ENCODE measurements around the gene RILPL1. TPM values are rescaled to one million over a fixed set of nuclear protein-coding genes. Genes with fewer than 3 reads are reported as not detected.
A peak's percentile ranks its signal among the peaks of the same experiment; 100 is the strongest.

The RILPL1 gene
- 26.0 and 37.1 TPM in 2 replicates for total RNA-seq (2011; cell fraction: chromatin; rRNA removed; ENCODE audit: low replicate concordance)
- total RNA-seq (2011; cell fraction: nucleolus; rRNA removed) = 16.8 and 21.4 TPM in 2 replicates
- total RNA-seq (2011; cell fraction: nucleoplasm; rRNA removed) = 23.3 and 34.0 TPM in 2 replicates
- total RNA-seq (2014; rRNA removed) (10.0 and 15.2 TPM in 2 replicates), total RNA-seq (2014; rRNA removed; fragmentation: Illumina TruSeq; extraction: Trizol) (2.2 and 3.8 TPM in 2 replicates), total RNA-seq (2015; rRNA removed; fragmentation: Illumina TruSeq; extraction: Trizol) (5.1 and 5.8 TPM in 2 replicates), total RNA-seq (2021) (10.6 and 12.1 TPM in 2 replicates), polyA plus RNA-seq (2011; rRNA removed) (8.6 and 11.7 TPM in 2 replicates), polyA plus RNA-seq (2014; fragmentation: Illumina TruSeq; extraction: Trizol) (7.8 and 8.8 TPM in 2 replicates), polyA plus RNA-seq (2014; fragmentation: Nextera tagmentation; extraction: Ambion mirVana) (under 1 TPM; 0.25 to 0.36 TPM), polyA plus RNA-seq (2014; rRNA removed) (9.4 and 9.6 TPM in 2 replicates), polyA minus RNA-seq (2011; rRNA and poly(A)+ RNA removed) (6.4 and 8.2 TPM in 2 replicates), Bru-seq, nascent RNA (percentile 66 among the genes with signal in this experiment), BruChase-seq, experiment 1, labeled RNA remaining after a 2-hour chase (percentile 65 among the genes with signal in this experiment), BruChase-seq, experiment 2, labeled RNA remaining after a 6-hour chase (percentile 66 among the genes with signal in this experiment)
- 15.1 and 17.0 TPM in 2 replicates for polyA plus RNA-seq (2011; cell fraction: cytosol; rRNA removed)
- 16.2 and 23.6 TPM in 2 replicates for polyA plus RNA-seq (2011; cell fraction: nucleus; rRNA removed)
- polyA plus RNA-seq (2012) = 8.3 and 11.4 TPM in 2 replicates
- 8.4 and 11.6 TPM in 2 replicates for polyA minus RNA-seq (2011; cell fraction: cytosol; rRNA and poly(A)+ RNA removed)
- polyA minus RNA-seq (2011; cell fraction: nucleus; rRNA and poly(A)+ RNA removed) = 7.7 and 9.6 TPM in 2 replicates
- long read RNA-seq, experiment 1, transcript RILPL1-202 (7 exons, 3,932 nt) = major isoform, 39 of 74 reads
- long read RNA-seq, experiment 1, partial matches to known transcripts = 10 of 74 reads
- long read RNA-seq, experiment 1, other reads (novel, unspliced or antisense) = 24 of 74 reads
- long read RNA-seq, experiment 2, partial matches to known transcripts = 6 of 21 reads
- long read RNA-seq, experiment 2, other reads (novel, unspliced or antisense) = 14 of 21 reads
- long read RNA-seq, experiment 3, partial matches to known transcripts = 1 of 2 reads
- long read RNA-seq, experiment 3, other reads (novel, unspliced or antisense) = 0 of 2 reads

GRCh38 chr12:123533672-123534643 lies at the start of gene RILPL1:
Gene RILPL1 (minus strand): TSS chr12:123533719. CDS start chr12:123533482, 237 bp downstream.
- Histone ChIP-seq H2AFZ (ENCODE audit: low read depth, low read length) (peak within 1 kb of the TSS; percentile 87), H4K20me1 (replicated peaks; ENCODE audit: control insufficient read depth, insufficient read depth, low read length) (no peaks in the 10 kb centered on the region), H3K4me1 (replicated peaks in 1 of 2; ENCODE audit: control insufficient read depth in 2 of 2, insufficient read depth in 2 of 2, low read length in 2 of 2) (peaks cover 14 to 24% of the 10 kb centered on the region in 2 experiments), H3K4me3 (peak within 1 kb of the TSS; percentile 68), H3K79me2 (ENCODE audit: control insufficient read depth, insufficient read depth, low read length) (peaks cover 29% of the 10 kb centered on the region), H3K9me1 (ENCODE audit: control insufficient read depth, insufficient read depth, low read length) (no peaks in the 10 kb centered on the region), H3K9me3 (replicated peaks; ENCODE audit: control insufficient read depth, insufficient read depth, low read depth, low read length) (no peaks in the 10 kb centered on the region), H3K36me3 (ENCODE audit: control insufficient read depth, insufficient read depth, low read length) (peaks cover 20% of the 10 kb centered on the region; the same call in 2 of the 3 replicates), H3K27ac (ENCODE audit: extremely low read depth, low read depth, low read length) (peak within 1 kb of the TSS; percentile 79), H3K9ac (ENCODE audit: insufficient read depth in 1 of 2, low read depth in 2 of 2, low read length in 2 of 2) (peak within 1 kb of the TSS; percentile 63 to 99), H3K4me2 (ENCODE audit: insufficient read depth, low read length) (peak within 1 kb of the TSS; percentile 90), H3K27me3 (ENCODE audit: control insufficient read depth in 2 of 2, insufficient read depth in 2 of 2, low read length in 2 of 2) (no peaks in the 10 kb centered on the region)
- in situ Hi-C loops (cut with MboI) (no loop called here), intact Hi-C loops (cut with micrococcal nuclease) (no loop called here)
- ATAC-seq (peak; percentile 81), DNase-seq (ENCODE audit: extremely low read depth in 1 of 4, low spot score in 3 of 4) (peak; percentile 73 to 96 (median 90)), FAIRE-seq (no peak)
- ChIA-PET POLR2A (interaction anchor here (0.6 to 1.2 kb wide), 3 partner anchors 29 to 1719 kb away, joined by 3 read pairs; no protein-coding TSS in a partner anchor), CTCF (ENCODE audit: low intra/inter-chr PET ratio) (interaction anchor here (0.6 to 1.1 kb wide), 2 partner anchors 48 to 441 kb away, joined by 3 to 6 read pairs; no protein-coding TSS in a partner anchor)
- no TSS peak for BruUV-seq (replicated peaks)
- WGBS (ENCODE audit: insufficient coverage, low coverage, missing lambda C conversion rate) = 6% methylated on average over 38 of the region's 114 CpGs
- TF ChIP-seq ZNF253 (CRISPR knock-in tag; conservative IDR thresholded peaks at IDR 0.05) (no peak), MTA3 (IDR thresholded peaks at IDR 0.05; ENCODE audit: borderline replicate concordance) (no peak), TBL1XR1 (IDR thresholded peaks at IDR 0.05; ENCODE audit: low read length in 2 of 2) (no peak), TEAD2 (tag; IDR thresholded peaks at IDR 0.05) (no peak), ZFX (CRISPR knock-in tag; IDR thresholded peaks at IDR 0.05) (peak; percentile 67), BHLHE40 (IDR thresholded peaks at IDR 0.05; ENCODE audit: low read length) (no peak)
- TF ChIP-seq, protein P1, sequence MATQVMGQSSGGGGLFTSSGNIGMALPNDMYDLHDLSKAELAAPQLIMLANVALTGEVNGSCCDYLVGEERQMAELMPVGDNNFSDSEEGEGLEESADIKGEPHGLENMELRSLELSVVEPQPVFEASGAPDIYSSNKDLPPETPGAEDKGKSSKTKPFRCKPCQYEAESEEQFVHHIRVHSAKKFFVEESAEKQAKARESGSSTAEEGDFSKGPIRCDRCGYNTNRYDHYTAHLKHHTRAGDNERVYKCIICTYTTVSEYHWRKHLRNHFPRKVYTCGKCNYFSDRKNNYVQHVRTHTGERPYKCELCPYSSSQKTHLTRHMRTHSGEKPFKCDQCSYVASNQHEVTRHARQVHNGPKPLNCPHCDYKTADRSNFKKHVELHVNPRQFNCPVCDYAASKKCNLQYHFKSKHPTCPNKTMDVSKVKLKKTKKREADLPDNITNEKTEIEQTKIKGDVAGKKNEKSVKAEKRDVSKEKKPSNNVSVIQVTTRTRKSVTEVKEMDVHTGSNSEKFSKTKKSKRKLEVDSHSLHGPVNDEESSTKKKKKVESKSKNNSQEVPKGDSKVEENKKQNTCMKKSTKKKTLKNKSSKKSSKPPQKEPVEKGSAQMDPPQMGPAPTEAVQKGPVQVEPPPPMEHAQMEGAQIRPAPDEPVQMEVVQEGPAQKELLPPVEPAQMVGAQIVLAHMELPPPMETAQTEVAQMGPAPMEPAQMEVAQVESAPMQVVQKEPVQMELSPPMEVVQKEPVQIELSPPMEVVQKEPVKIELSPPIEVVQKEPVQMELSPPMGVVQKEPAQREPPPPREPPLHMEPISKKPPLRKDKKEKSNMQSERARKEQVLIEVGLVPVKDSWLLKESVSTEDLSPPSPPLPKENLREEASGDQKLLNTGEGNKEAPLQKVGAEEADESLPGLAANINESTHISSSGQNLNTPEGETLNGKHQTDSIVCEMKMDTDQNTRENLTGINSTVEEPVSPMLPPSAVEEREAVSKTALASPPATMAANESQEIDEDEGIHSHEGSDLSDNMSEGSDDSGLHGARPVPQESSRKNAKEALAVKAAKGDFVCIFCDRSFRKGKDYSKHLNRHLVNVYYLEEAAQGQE (IDR thresholded peaks at IDR 0.05; ENCODE audit: borderline replicate concordance) = 0 out of 2 replicates have a peak, but pooled peaks have one; percentile 5
- TF ChIP-seq, protein P1 (CRISPR knock-in tag; IDR thresholded peaks at IDR 0.05; ENCODE audit: low read depth) = no peak

All from K562 (cell line).